Ramos (cell line): Measurements from ENCODE around the gene LVRN.
"Not testable (repeated sequence)": the region's sequence is repeated elsewhere in the genome, so short reads cannot be mapped to it uniquely, and the experiment has no call there.

ENCODE experiments used
- in situ Hi-C: fragments of 300-500 bp; cut with MboI; formaldehyde crosslinking; loops from one replicate; pipeline ENCODE4 v1.14.3; 2022; ENCODE audit warnings: low sequenced_read_pairs; ENCODE audit not compliant: unreplicated experiment

LVRN gene

GRCh38 chr5:115962239-115962564, at the start of gene LVRN:
TSS of gene LVRN (plus strand) at chr5:115962475. CDS start at chr5:115962618, 143 bp downstream.
- in situ Hi-C loops: no loop called here

GRCh38 chr5:115913623-115914400, 48.5 kb upstream of the LVRN start:
- in situ Hi-C loops: not testable (repeated sequence)

- in situ Hi-C loops: no loop called here
Observed at GRCh38 chr5:115920171-115920725, 42.0 kb upstream of the LVRN start.

- in situ Hi-C loops: not testable (repeated sequence)
Observed at GRCh38 chr5:115928578-115929407, 33.5 kb upstream of the LVRN start.

GRCh38 chr5:115930171-115930570, 32.1 kb upstream of the LVRN start:
- in situ Hi-C loops: not testable (repeated sequence)

- in situ Hi-C loops: no loop called here
Observed at GRCh38 chr5:115930630-115931337, 31.5 kb upstream of the LVRN start.

- in situ Hi-C loops: no loop called here
Observed at GRCh38 chr5:115932991-115933390, 29.3 kb upstream of the LVRN start.

GRCh38 chr5:115934388-115934974, 27.8 kb upstream of the LVRN start:
- in situ Hi-C loops: no loop called here

GRCh38 chr5:115936031-115936430, 26.2 kb upstream of the LVRN start:
- in situ Hi-C loops: no loop called here

- in situ Hi-C loops: no loop called here
Observed at GRCh38 chr5:115939059-115939458, 23.2 kb upstream of the LVRN start.

GRCh38 chr5:115940080-115940810, 22.0 kb upstream of the LVRN start:
- in situ Hi-C loops: no loop called here

GRCh38 chr5:115941051-115941675, 21.1 kb upstream of the LVRN start:
- in situ Hi-C loops: no loop called here

GRCh38 chr5:115944501-115944900, 17.8 kb upstream of the LVRN start:
- in situ Hi-C loops: no loop called here

GRCh38 chr5:115946655-115947054, 15.6 kb upstream of the LVRN start:
- in situ Hi-C loops: no loop called here

GRCh38 chr5:115947260-115947659, 15.0 kb upstream of the LVRN start:
- in situ Hi-C loops: no loop called here

GRCh38 chr5:115948091-115948534, 14.2 kb upstream of the LVRN start:
- in situ Hi-C loops: no loop called here

- in situ Hi-C loops: no loop called here
Observed at GRCh38 chr5:115949096-115949495, 13.2 kb upstream of the LVRN start.

- in situ Hi-C loops: no loop called here
Observed at GRCh38 chr5:115952588-115952987, 9.7 kb upstream of the LVRN start.

- in situ Hi-C loops: no loop called here
Observed at GRCh38 chr5:115954144-115954543, 8.1 kb upstream of the LVRN start.
